Stimulated activated naive CD4-positive, alpha-beta T cell treated with Interleukin-2 at 50 U/mL for 16 hours (primary cell): ENCODE measurements around the gene ARFRP1.
"Not testable (repeated sequence)": the region's sequence is repeated elsewhere in the genome, so short reads cannot be mapped to it uniquely, and the experiment has no call there.

ENCODE experiments used
- DNase-seq: peaks from one replicate; lab custom pipeline; 2025; lab: John Stamatoyannopoulos, UW

The ARFRP1 gene

DNA sequence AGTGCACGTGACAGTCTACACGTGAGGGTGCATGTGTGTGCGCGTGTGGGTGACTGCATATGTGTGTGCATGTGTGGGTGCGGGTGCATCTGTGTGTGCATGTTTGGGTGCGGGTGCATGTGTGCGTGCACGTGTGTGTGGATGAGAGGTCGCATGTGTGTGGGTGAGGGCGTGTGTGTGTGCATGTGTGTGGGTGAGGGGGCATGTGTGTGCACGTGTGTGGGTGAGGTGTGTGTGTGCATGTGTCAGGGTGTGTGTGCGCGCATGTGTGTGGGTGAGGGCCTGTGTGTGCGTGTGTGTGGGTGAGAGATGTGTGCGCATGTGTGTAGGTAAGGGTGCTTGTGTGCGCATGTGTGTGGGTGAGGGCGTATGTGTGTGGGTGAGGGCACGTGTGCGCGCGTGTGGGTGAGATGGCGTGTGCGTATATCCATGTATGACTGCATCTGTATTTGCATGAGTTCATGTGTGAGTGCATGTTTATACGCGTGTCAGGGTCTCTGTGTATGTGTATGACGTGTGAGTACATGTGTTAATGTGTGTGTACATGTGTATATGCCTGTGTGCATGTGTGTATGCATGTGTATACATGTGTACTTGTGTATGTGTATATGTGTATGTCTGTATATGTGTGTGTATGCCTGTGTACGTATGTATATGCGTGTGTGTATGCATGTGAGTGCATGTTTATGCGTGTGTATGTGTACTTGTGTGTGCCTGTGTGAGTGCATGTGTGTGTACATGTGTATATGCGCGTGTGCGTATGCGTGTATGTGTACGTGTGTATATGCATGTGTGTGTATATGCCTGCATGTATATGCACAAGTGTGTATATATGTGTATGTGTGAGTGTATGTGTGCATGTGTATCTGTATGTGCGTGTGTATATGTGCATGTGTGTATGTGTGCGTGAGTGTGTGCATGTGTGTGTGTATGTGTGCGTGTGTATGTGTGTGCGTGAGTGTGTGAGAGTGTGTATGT is 24.6 kb upstream of the ARFRP1 start:
- DNase-seq: no peak

- no peak for DNase-seq
These were observed 23.6 kb upstream of the ARFRP1 start for GRCh38 chr20:63731410-63731809.

GRCh38 chr20:63730189-63730733 is 22.5 kb upstream of the ARFRP1 start:
- not testable (repeated sequence) for DNase-seq

GRCh38 chr20:63722967-63723622 is 15.3 kb upstream of the ARFRP1 start:
- DNase-seq: not testable (repeated sequence)

DNA sequence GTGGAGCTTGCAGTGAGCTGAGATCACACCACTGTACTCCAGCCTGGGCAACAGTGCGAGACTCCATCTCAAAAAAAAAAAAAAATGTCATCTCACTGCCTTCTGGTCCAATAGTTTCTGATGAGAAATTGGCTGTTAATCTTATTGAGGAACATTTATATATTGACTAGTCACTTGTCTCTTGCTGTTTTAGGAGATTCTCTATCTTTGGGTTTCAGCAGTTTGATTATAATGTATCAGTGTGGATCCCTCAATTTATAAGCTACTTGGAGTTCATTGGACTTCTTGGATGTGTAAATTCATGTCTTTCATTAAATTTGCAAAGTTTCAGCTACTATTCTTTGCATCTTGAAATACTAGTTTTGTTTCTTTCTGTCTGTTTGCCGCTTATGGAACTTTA is 11.2 kb upstream of the ARFRP1 start:
- DNase-seq: no peak

DNA sequence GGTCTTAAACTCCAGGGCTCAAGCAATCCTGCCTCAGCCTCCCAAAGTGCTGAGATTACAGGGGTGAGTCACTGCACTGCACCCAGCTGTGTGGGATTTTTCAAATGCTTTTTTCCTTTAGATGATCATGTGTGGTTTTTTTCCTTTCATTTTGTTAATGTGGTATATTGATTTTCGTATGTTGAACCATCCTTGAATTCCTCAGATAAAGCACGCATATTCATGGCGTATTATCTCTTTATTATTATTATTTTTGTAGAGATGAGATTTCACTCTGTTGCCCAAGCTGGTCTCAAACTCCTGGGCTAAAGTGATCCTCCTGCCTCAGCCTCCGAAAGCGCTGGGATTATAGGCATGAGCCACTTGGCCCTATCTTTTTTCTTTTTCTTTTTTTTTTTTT is 7.1 kb upstream of the ARFRP1 start:
- no peak for DNase-seq

- DNase-seq: no peak
These were observed 4.4 kb upstream of the ARFRP1 start for GRCh38 chr20:63712191-63712590.

GRCh38 chr20:63711085-63711645 is 3.4 kb upstream of the ARFRP1 start:
- DNase-seq: no peak

GRCh38 chr20:63709149-63709527 is 1.4 kb upstream of the ARFRP1 start:
- no peak for DNase-seq

- DNase-seq: no peak
These were observed 749 bp upstream of the ARFRP1 start for GRCh38 chr20:63708301-63709148.

GRCh38 chr20:63706852-63707557 is 771 bp downstream of the ARFRP1 start:
- DNase-seq: peak; percentile 63

GRCh38 chr20:63706027-63706695 is 1.6 kb downstream of the ARFRP1 start:
- no peak for DNase-seq

GRCh38 chr20:63705232-63706026 is 2.3 kb downstream of the ARFRP1 start:
- DNase-seq: no peak

GRCh38 chr20:63704749-63705117 is 3.0 kb downstream of the ARFRP1 start:
- no peak for DNase-seq

DNA sequence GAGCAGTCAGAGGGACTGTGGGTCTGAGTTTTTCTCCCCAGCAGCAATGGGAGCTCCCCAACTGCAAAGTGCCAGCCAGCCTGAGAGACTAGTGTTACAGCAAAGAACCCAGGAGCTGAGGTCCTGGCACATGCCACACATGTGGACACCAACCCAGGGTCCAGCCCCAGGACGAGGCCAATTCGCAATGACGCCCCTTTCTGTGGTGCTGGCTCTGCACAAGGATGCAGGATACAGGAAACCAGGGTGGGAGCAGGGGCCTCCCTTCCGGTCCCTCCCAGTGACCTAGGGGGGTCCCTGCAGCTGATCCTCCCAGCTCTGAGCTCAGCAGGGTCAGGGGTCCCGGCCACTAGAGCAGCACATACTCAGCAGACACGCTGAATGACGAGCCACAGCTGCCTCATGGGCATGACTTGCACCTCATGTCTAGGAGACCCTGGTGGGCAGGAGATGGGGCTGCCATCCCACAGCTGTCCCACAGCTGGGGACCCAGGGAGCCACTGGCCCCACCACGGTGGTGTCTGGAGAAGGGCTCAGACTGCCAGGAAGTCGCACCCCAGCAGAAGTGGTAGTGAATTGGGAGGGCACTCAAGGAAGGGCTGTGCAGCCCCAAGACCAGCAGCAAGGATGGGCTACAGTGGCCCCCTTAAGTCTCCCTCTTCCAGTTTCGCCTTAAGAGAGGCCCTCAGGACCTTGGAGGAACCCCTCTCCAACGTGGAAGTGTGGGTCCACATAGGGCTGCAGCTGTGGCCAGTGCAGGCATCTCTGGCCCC is 3.6 kb downstream of the ARFRP1 start:
- no peak for DNase-seq

DNA sequence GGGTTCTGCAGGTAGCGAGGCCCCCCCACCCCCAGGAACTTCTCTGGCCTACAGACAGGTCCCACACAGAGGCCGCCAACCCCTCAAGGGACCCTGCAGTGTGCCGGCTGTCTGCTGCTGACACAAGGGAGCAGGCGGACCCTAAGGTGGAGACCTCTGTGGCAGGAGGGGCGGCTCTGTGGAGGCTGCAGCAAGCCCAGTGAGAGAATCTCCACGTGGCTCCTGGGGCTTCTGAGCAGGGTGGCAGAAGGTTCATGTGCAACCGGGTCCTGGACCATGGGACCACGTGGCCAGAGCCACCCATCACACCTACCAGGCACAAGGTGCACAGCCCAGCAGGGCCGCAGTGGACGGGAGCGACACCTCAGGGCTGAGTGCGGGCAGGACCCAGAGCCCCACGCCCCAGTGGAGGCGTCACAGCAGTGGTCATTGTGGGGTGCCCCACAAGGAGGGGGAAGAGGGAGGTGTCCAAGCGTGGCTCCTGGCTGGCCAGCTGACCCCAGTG is 4.3 kb downstream of the ARFRP1 start:
- no peak for DNase-seq

DNA sequence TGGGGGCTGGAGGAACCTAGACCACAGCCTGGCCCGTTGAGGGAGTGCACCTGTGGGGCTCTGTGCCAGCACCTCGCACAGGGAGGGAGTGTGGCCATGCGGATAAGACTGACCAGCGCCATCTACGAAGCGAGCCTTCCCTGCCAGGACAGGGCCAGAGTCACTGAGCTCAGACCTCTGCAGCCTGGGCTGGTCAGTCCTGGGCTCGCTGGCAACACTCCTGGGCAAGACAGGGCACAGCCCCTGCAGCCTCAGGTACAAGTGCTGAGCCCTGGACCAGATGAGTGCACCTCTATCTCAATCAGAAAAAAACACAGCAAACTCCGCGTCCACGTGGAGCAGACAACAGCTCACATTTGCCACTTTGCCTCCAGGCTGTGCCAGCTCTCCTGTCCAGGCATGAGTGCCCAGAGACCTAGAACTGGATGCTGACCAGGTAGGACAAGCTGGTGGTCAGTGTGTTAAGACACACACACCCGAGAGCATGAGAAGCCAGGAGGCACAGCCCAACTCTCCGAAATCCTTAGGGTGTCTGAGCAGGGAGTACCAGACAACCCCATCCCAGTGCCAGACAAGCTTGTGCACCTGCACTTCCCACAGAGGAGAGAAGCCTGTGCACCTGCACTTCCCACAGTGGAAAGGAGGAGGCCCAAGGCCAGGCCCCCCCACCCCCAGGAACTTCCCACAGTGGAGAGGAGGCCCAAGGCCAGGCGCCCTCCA is 4.9 kb downstream of the ARFRP1 start:
- no peak for DNase-seq

DNA sequence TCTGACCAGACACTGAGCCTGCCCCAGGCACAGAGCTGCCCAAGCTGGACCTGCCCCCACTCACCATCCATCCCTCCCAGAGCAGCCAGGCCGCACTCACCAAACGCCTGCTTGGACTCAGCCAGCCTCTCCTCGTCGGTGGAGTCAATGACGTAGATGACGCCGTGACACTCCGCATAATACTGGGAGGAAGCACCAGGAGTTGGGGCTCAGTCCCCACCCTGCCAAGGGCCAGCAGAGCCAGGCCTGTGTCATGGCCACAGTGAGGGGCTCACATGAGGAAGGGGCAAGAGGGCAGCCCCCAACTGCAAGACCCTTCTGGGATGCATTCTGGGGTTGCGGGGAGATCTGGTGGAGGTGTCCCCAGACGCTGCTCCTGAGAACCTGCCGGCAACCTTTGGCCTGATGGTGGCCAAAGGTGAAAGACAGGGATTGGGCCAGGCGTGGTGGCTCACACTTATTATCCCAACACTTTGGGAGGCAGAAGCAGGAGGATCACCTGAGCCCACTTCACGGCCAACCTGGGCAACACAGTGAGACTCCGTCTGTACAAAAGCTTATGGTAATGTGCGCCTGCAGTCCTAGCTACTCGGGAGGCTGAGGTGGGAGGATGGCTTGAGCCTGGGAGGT is 5.6 kb downstream of the ARFRP1 start:
- no peak for DNase-seq
